HG03045 (cell line): ENCODE measurements around the gene CLMN.

ENCODE experiments used
- ATAC-seq: cut with Tn5 transposase; IDR thresholded peaks from one replicate; pipeline ENCODE4 v1.9.1; 2021; ENCODE audit warnings: mild to moderate bottlenecking, moderate library complexity; ENCODE audit not compliant: unreplicated experiment

CLMN gene

DNA sequence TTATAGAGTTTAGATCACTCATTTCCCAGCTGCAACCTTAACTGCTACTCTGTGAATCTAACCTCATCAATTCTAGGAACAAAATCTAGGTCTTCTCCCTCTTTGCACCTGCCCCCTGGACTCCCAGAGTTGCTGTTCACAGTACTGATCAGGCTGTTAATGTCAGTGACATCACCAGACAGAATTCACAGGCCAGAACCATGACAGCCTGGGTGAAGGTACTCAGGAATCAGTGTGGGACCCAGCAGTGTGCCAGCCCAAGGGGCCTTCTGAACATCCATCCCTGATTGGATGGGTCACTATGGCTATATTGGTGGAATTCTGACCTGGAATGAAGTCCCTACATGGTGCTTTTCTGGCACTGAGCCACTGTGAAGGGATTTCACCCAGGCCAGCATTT, 72.8 kb downstream of the CLMN start:
- ATAC-seq, result no peak

GRCh38 chr14:95245334-95245733, 74.4 kb downstream of the CLMN start:
- ATAC-seq, result no peak

GRCh38 chr14:95244587-95244986, 75.1 kb downstream of the CLMN start:
- ATAC-seq, result no peak

- ATAC-seq, result no peak
These were observed 76.8 kb downstream of the CLMN start for GRCh38 chr14:95242870-95243269.

- ATAC-seq, result no peak
These were observed 78.6 kb downstream of the CLMN start for GRCh38 chr14:95240859-95241813.

GRCh38 chr14:95238487-95239298, 81.0 kb downstream of the CLMN start:
- ATAC-seq, result no peak

DNA sequence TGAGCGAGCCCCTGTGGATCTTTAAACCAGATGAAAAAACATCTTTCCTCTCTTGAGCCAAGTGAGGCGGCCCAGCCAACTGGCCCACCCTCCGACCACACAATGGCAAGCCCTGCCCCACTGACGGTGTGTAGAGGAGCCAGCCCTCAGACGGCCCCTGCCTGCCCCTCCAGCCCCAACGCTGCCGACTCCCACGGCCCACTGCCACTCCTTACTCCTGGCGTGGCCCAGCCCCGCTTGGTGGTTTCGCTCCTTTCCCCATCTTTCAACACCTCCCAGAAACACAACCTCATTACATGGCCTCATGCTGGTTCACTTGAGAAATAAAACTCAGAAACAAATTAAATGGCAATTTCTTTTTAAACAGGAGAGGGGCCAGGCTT, 81.8 kb downstream of the CLMN start:
- ATAC-seq, result no peak

DNA sequence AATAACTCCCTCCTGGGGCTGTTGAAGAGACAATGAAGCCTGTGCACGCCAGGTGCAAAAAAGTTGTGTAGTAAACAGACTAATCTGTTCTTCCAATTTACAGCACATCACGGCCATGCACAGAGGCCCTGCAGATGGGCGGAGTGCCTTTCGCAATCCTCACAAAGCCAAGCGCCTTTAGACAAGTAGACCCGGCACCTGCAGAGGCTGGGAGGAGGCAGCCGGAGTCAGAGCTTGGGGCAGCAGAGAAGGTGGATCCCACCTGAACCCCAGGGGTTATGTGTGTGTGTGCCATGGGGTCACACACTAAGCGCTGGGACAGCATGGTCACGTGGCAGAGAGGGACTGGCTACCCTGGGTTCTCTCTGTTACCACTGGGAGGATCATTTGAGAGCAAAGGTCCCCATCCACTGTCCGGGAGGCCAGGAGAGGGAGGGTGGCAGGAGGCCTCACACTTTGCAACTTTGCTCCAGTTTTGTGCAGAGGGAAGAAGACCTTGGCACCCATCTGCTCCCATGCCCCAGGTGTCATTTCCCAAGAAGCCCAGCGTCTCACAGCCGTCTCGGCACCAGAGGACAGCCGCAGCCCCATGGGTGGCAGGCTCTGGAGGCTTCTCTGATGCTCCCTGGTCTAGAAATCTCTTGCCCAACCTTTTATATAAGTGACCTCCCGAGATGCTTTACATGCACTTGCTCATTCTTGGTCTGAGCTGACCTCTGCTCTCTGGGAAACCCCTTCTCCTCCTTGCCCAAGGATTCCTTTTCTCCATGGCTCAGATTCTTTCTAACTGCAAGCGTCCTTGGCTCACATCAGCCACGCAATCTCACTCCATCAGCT, 82.4 kb downstream of the CLMN start:
- ATAC-seq, result no peak

DNA sequence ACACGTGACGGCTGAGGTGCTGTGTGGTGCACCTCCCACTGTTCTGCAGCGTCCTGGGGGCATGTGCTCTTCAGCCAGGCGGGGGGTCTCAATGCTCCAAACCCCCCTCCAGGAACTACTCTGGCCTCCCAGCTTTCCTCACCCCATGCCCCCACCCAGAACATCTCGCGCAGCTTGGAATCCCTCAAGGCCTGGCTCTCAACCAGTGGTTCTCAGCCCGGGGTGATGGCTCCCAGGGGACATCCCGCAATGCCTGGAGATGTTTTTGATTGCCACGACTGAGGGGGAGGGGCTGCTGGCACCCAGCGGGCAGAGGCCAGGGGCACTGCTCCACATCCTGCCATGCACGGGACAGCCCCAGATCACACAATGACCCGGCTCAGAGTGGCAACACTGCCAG, 83.5 kb downstream of the CLMN start:
- ATAC-seq, result no peak

- ATAC-seq, result no peak
These were observed 83.9 kb downstream of the CLMN start for GRCh38 chr14:95235767-95236166.

- ATAC-seq, result no peak
These were observed 84.4 kb downstream of the CLMN start for GRCh38 chr14:95235351-95235750.

DNA sequence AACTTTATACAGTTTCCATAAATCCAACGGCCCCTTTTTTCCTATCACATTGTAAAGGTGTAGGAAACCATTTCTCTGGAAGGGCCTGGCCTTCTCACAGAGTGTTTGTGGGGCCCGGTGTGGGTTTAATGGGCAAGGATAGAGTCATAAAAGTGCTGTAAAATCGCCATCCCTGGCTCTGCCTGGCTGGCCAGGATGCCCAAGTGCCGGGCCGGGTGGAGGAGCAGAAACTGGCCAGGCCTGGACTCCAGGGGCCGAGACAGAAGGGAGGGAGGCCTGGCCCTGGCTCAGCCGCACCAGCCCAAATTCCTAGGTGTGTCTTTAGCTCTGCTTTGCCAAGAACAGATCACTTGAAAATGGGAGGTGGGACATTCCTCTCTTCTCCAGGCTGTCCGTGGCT, 85.3 kb downstream of the CLMN start:
- no peak for ATAC-seq

GRCh38 chr14:95233702-95234241, 85.9 kb downstream of the CLMN start:
- ATAC-seq, result peak; percentile 77

DNA sequence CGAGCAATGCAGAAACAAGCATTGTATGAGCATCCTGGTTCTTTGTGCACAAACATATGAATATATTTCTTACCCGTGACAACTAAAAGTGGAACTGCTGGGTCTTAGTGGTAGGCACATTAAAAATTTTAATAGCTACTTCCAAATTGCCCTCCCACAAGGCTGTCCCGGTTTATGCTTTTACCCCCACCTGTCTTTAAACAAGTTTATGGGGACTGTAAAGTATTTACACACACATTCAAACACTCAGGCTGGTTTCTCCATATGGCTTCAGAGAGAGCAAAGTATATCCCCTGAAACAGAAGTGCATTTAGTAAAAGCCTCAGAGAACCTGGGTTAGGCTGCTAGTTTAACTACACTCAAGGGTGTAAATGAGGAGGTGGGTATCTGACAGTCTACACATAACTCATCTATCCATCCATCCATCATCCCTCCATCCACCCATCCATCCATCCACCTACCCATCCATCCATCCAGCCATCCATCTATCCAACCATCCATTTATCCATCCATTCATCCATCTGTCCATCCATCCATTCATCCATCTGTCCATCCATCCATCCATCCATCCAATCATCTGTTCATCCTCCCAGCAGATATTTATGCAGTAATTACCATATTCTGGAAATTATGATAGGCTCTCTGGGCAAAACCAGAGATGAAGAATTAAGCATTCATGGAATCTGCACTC, 86.7 kb downstream of the CLMN start:
- ATAC-seq, result no peak

- ATAC-seq, result no peak
These were observed 87.6 kb downstream of the CLMN start for GRCh38 chr14:95231966-95232633.

GRCh38 chr14:95229749-95230148, 90.0 kb downstream of the CLMN start:
- ATAC-seq, result no peak

DNA sequence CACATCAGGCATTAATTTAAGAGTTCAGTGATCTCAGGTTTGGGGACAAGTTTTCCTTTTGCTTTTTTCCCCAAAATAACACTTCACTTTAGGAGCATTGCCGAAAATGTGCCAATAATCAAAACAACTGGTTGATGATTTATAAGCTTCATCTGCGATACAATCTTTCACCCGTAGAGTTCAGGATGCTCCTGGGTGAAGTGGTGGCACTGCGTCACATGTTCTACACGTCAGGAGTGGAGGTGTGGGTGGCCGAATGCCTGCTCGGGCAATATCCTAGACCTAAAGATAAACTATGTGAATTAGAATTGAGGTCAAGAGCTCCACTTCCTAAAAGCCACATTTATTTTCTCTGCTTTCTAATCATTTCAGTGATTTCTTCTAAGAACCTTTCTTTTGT, 91.5 kb downstream of the CLMN start:
- no peak for ATAC-seq

DNA sequence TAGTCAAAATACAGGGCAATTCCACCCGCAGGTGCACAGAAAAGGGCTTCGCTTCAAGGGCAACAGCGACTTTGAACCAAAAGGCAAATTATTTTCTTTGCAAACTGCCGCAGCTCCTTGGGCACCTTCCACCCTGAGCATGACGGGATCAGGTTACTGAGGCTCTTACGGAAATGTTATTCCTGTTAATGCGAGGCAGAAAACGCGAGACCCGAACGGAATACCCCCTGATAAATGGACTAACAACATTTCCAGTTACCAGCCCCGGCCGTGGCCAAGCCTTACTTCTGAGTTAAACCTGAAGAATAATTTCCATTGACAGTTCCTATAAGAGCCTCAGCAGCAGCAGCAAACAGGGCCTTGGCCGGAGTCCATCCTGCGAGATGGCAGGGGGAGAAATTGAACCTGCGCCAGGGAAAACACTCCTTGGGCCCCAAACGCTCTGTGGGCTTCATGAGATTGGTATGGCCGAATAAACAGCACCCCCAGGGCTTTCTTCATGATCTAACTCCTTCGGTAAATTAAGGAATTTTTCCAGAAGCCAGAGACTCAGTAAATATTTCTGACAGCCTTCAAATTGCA, 92.3 kb downstream of the CLMN start:
- no peak for ATAC-seq

- ATAC-seq, result no peak
These were observed 92.9 kb downstream of the CLMN start for GRCh38 chr14:95226801-95227200.
